BJ (cell line): ENCODE measurements around the gene OR3A1. TPM values are rescaled to one million over a fixed set of nuclear protein-coding genes. Genes with fewer than 3 reads are reported as not detected.
"Not testable (repeated sequence)": the region's sequence is repeated elsewhere in the genome, so short reads cannot be mapped to it uniquely, and the experiment has no call there.

ENCODE experiments used
- CTCF ChIA-PET: fragments of 350-600 bp; formaldehyde crosslinking; extraction: SDS; loops from one replicate; lab custom pipeline; 2021; ENCODE audit warnings: antibody characterized with exemption, inconsistent platforms; lab: Yijun Ruan, JAX
- POLR2A ChIA-PET: fragments of 300-600 bp; sonication (Branson Sonifier 250); formaldehyde crosslinking; extraction: SDS; loops from one replicate; lab custom pipeline; 2021; ENCODE audit warnings: antibody characterized with exemption; lab: Charles Lee
- DNase-seq: peaks from one replicate; pipeline ENCODE4 v3.0.0-alpha.2; 2011; ENCODE audit warnings: low read depth
- H3K27me3 ChIP-seq: 2 replicates; pipeline ENCODE4 v1.6.0; 2011; ENCODE audit warnings: low read length; ENCODE audit not compliant: control insufficient read depth, insufficient read depth
- H3K36me3 ChIP-seq: 2 replicates; pipeline ENCODE4 v1.5.1; 2011; ENCODE audit warnings: low read length; ENCODE audit not compliant: control insufficient read depth, insufficient read depth
- H3K4me3 ChIP-seq: 2 replicates; pipeline ENCODE4 v1.5.1; 2011; ENCODE audit warnings: low read depth, mild to moderate bottlenecking, control low read depth, low read length
- polyA minus RNA-seq: library from RNA; depleted of rRNA, polyadenylated mRNA; stranded (reverse); fragments of >200 nt; gene quantifications from 2 replicates; pipeline ENCODE4 v1.2.3, GENCODE V29; 2011; rRNA and poly(A)+ RNA removed
- polyA plus RNA-seq: library from polyadenylated mRNA; depleted of rRNA; stranded (reverse); fragments of >200 nt; gene quantifications from 2 replicates; pipeline ENCODE4 v1.2.3, GENCODE V29; 2011; rRNA removed
- TF ChIP-seq, protein P1 (sequence below): IDR thresholded peaks from 2 replicates; pipeline ENCODE4 v1.5.1; 2011; ENCODE audit warnings: low read depth, mild to moderate bottlenecking, control low read depth, inconsistent platforms, low read length, moderate library complexity; ENCODE audit not compliant: insufficient read depth

Gene OR3A1, protein sequence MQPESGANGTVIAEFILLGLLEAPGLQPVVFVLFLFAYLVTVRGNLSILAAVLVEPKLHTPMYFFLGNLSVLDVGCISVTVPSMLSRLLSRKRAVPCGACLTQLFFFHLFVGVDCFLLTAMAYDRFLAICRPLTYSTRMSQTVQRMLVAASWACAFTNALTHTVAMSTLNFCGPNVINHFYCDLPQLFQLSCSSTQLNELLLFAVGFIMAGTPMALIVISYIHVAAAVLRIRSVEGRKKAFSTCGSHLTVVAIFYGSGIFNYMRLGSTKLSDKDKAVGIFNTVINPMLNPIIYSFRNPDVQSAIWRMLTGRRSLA
- polyA plus RNA-seq (not detected in 2 replicates), polyA minus RNA-seq (not detected in 2 replicates)

DNA sequence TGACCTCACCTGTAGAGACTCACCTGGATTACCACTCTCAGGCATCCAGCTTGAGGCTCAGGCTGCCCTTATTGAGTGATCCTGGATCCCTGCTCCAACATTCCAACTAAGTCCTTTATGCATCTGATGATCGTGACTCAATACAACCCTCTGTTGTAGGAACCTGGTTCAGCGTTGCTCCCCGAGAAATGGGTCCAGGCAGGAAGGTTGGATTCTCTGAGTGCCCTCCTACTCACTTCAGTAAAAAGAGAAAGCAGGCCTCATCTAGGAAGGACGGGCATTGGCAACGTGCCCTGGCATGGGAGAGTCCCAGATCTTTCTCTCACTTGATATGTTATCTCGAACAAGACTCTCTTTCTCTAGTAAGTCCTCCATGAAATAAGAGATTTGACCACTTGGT is at the start of gene OR3A1:
TSS of gene OR3A1 (minus strand) at position 101 of the 400 bp plus-strand sequence. CDS start 5,778 bp downstream, outside the sequence.
- ChIA-PET POLR2A (no interaction called here), CTCF (no interaction called here)
- DNase-seq: no peak
- Histone ChIP-seq H3K4me3 (no peak within 1 kb of the TSS), H3K27me3 (no peaks in the 10 kb centered on the region), H3K36me3 (no peaks in the 10 kb centered on the region)
- TF ChIP-seq, protein P1, sequence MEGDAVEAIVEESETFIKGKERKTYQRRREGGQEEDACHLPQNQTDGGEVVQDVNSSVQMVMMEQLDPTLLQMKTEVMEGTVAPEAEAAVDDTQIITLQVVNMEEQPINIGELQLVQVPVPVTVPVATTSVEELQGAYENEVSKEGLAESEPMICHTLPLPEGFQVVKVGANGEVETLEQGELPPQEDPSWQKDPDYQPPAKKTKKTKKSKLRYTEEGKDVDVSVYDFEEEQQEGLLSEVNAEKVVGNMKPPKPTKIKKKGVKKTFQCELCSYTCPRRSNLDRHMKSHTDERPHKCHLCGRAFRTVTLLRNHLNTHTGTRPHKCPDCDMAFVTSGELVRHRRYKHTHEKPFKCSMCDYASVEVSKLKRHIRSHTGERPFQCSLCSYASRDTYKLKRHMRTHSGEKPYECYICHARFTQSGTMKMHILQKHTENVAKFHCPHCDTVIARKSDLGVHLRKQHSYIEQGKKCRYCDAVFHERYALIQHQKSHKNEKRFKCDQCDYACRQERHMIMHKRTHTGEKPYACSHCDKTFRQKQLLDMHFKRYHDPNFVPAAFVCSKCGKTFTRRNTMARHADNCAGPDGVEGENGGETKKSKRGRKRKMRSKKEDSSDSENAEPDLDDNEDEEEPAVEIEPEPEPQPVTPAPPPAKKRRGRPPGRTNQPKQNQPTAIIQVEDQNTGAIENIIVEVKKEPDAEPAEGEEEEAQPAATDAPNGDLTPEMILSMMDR: no peak

DNA sequence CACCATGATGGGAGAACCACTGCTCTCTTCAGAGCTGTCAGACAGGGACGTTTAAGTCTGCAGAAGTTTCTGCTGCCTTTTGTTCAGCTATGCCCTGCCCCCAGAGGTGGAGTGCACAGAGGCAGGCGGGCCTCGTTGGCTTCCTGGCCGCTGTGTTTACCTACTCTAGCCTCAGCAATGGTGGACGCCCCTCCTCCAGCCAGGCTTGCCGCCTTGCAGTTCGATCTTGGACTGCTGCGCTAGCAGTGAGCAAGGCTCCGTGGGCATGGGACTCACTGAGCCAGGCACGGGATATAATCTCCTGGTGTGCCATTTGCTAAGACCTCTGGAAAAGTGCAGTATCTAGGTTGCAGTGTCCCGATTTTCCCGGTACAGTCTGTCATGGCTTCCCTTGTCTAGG is 44.6 kb upstream of the OR3A1 start:
- H3K4me3 ChIP-seq, H3K27me3 ChIP-seq, POLR2A ChIA-PET, H3K36me3 ChIP-seq, DNase-seq, CTCF ChIA-PET: not testable (repeated sequence)

DNA sequence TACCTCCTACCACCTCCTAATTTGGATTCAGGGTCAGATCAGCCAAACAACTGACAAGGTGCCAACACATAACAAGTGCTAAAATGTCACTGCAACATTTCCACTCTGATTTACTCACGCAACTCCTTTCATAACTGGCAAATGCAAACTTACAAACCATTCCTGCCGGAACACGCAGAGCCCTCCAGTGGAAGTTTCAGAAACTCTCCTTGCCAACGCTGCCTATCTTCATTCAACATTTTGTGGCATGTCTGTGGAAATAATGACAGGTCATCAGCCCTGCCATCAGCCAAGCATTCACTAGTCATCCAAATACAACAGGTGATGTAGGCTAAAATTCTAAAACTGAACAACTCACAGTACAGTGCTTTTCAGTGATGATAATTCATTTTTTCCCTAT is 37.7 kb upstream of the OR3A1 start:
- no peak for DNase-seq
- Histone ChIP-seq H3K4me3 (no peak overlapping the region), H3K36me3 (no peaks in the 10 kb centered on the region), H3K27me3 (no peaks in the 10 kb centered on the region)
- CTCF ChIA-PET: no interaction called here
- POLR2A ChIA-PET: no interaction called here
- TF ChIP-seq, protein P1: no peak

DNA sequence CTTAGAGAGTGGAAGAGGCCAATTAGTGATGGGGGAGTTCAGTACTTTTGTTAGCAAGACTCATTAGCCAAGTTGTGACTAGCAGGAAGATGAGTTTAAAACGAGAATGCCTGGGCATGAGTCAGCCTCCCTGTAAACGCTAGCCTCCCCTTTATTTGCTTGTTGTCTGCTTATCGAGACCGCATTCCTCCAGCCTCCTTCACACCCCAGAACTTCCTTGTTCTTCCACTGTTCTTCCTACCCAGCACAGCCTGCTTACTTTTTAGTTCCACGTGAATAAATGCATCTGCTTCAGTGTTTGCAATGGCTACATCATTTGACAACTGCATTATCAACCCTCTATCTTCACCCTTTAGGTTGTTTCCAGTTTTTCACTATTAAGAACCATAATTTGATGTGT is 20.2 kb upstream of the OR3A1 start:
- POLR2A ChIA-PET: no interaction called here
- Histone ChIP-seq H3K4me3 (no peak overlapping the region), H3K36me3 (no peaks in the 10 kb centered on the region), H3K27me3 (no peaks in the 10 kb centered on the region)
- CTCF ChIA-PET: no interaction called here
- TF ChIP-seq, protein P1: no peak
- DNase-seq: no peak

DNA sequence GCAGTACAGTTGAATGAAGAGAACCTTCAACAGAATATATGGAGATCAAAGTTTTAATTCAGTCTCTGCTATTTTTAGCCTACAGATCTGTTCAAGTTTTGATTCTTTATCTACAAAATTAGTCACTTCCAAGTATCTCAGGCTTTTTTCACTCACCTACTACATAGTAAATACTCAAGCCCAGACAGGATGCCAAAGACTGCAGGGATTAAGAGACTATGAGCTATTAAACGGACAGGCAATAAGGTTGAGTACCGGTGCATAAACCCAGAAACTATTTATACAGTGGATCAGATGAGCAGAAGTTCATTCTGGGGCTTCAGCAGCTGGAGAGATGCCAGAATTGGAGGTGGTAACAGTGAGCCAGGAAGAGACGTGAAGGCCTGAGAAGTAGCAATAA is 18.7 kb upstream of the OR3A1 start:
- no peak for DNase-seq
- Histone ChIP-seq H3K4me3 (no peak overlapping the region), H3K27me3 (no peaks in the 10 kb centered on the region), H3K36me3 (no peaks in the 10 kb centered on the region)
- TF ChIP-seq, protein P1: no peak
- ChIA-PET POLR2A (no interaction called here), CTCF (interaction anchor here (0.6 kb wide), 1 partner anchor 269 kb away, joined by 5 read pairs; no protein-coding TSS in a partner anchor)
